Liver (tissue), 9 donors: ENCODE results near the gene MRPL52. TPM values are rescaled to one million over a fixed set of nuclear protein-coding genes. Genes with fewer than 3 reads are reported as not detected.

Experiments
- DNase-seq: peaks from one replicate; pipeline ENCODE4 v3.0.0-alpha.2; 2017; ENCODE audit warnings: low spot score
- H3K27ac ChIP-seq, 2 donors: one replicate each; pipeline ENCODE4 v1.7.0; 2013; ENCODE audit warnings: inconsistent platforms in 2 of 2, low read length in 2 of 2, control low read depth in 1 of 2, low read depth in 1 of 2, mild to moderate bottlenecking in 1 of 2
- H3K27me3 ChIP-seq, 4 donors: one replicate each; pipeline versions ENCODE4 v1.6.1 to v1.7.0; 2013; ENCODE audit warnings: low read length in 3 of 4, inconsistent platforms in 1 of 4, mild to moderate bottlenecking in 1 of 4, moderate library complexity in 1 of 4; ENCODE audit not compliant: control insufficient read depth in 4 of 4, insufficient read depth in 4 of 4
- H3K36me3 ChIP-seq, 4 donors: one replicate each; pipeline versions ENCODE4 v1.6.1 to v1.7.0; 2013; ENCODE audit warnings: low read length in 3 of 4, mild to moderate bottlenecking in 3 of 4, low read depth in 1 of 4, moderate library complexity in 1 of 4; ENCODE audit not compliant: control insufficient read depth in 4 of 4, insufficient read depth in 3 of 4
- H3K4me1 ChIP-seq, 4 donors: one replicate each; pipeline versions ENCODE4 v1.6.1 to v1.7.0; 2013; ENCODE audit warnings: low read length in 3 of 4, mild to moderate bottlenecking in 3 of 4, moderate library complexity in 1 of 4; ENCODE audit not compliant: control insufficient read depth in 4 of 4, insufficient read depth in 4 of 4
- H3K4me3 ChIP-seq, 3 donors: one replicate each; pipeline versions ENCODE4 v1.6.1 to v1.7.0; 2013; ENCODE audit warnings: low read length in 3 of 3, control low read depth in 1 of 3, low read depth in 1 of 3, mild to moderate bottlenecking in 1 of 3
- H3K9ac ChIP-seq, 2 donors: one replicate each; pipeline ENCODE4 v1.7.0; 2013; ENCODE audit warnings: low read length in 2 of 2, mild to moderate bottlenecking in 2 of 2, moderate library complexity in 2 of 2, control low read depth in 1 of 2, low read depth in 1 of 2
- H3K9me3 ChIP-seq, 4 donors: one replicate each; pipeline versions ENCODE4 v1.6.1 to v1.7.0; 2013; ENCODE audit warnings: low read length in 3 of 4; ENCODE audit not compliant: control insufficient read depth in 4 of 4
- EGR1 ChIP-seq, 2 donors: IDR thresholded peaks; 2 replicates each; pipeline ENCODE4 v1.6.1; 2016 to 2018; ENCODE audit warnings: antibody characterized with exemption in 2 of 2, low read depth in 2 of 2
- FOXA1 ChIP-seq: IDR thresholded peaks from 2 replicates; pipeline ENCODE4 v1.6.1; 2016; ENCODE audit warnings: antibody characterized with exemption
- FOXA2 ChIP-seq: IDR thresholded peaks from 2 replicates; pipeline ENCODE4 v1.6.1; 2016; ENCODE audit warnings: antibody characterized with exemption
- GABPA ChIP-seq, 2 donors: IDR thresholded peaks in 1 of 2; conservative IDR thresholded peaks in 1 of 2; 2 replicates each; pipeline ENCODE4 v1.6.1; 2016; ENCODE audit warnings: antibody characterized with exemption in 2 of 2, mild to moderate bottlenecking in 1 of 2, moderate library complexity in 1 of 2
- HNF4A ChIP-seq, 2 donors: conservative IDR thresholded peaks; 2 replicates each; pipeline ENCODE4 v1.6.1; 2016; ENCODE audit warnings: antibody characterized with exemption in 2 of 2, mild to moderate bottlenecking in 2 of 2
- HNF4G ChIP-seq: IDR thresholded peaks from 2 replicates; pipeline ENCODE4 v1.6.1; 2016; ENCODE audit warnings: antibody characterized with exemption
- JUND ChIP-seq, 2 donors: IDR thresholded peaks; 2 replicates each; pipeline ENCODE4 v1.6.1; 2016; ENCODE audit warnings: antibody characterized with exemption in 2 of 2
- NR2F2 ChIP-seq: IDR thresholded peaks from 2 replicates; pipeline ENCODE4 v1.6.1; 2016; ENCODE audit warnings: antibody characterized with exemption
- RXRA ChIP-seq, 2 donors: IDR thresholded peaks; 2 replicates each; pipeline ENCODE4 v1.6.1; 2017 to 2018; ENCODE audit warnings: antibody characterized with exemption in 2 of 2, mild to moderate bottlenecking in 1 of 2
- SP1 ChIP-seq: IDR thresholded peaks from 2 replicates; pipeline ENCODE4 v1.6.1; 2018; ENCODE audit warnings: antibody characterized with exemption, mild to moderate bottlenecking
- TAF1 ChIP-seq: conservative IDR thresholded peaks from 2 replicates; pipeline ENCODE4 v1.6.1; 2016; ENCODE audit warnings: antibody characterized with exemption, mild to moderate bottlenecking
- YY1 ChIP-seq: IDR thresholded peaks from 2 replicates; pipeline ENCODE4 v1.6.1; 2016; ENCODE audit warnings: antibody characterized with exemption, mild to moderate bottlenecking
- WGBS: extraction: QIAGEN DNeasy Blood & Tissue Kit; methylation state at CpG from one replicate; pipeline ENCODE4 v1.1.7; 2013; 5-methylcytosine and 5-hydroxymethylcytosine counted together
- polyA plus RNA-seq, 2 donors: library from polyadenylated mRNA; stranded (reverse) in 1 of 2; unstranded in 1 of 2; fragments of 200-250 nt in 1 of 2; fragments of >200 nt in 1 of 2; fragmentation: Nextera tagmentation in 1 of 2; extraction: Ambion mirVana in 1 of 2; gene quantifications; one replicate each; pipeline versions ENCODE4 v1.2.1 to v1.2.3, GENCODE V29; 2013 to 2015
- total RNA-seq, 2 donors: library from RNA; depleted of rRNA; stranded (reverse); fragments of >200 nt; gene quantifications; one replicate each; pipeline ENCODE4 v1.2.3, GENCODE V29; 2014
- TF ChIP-seq, protein P1 (sequence below): IDR thresholded peaks from 2 replicates; pipeline ENCODE4 v1.6.1; 2016; ENCODE audit warnings: antibody characterized with exemption
- TF ChIP-seq, protein P2 (sequence below): IDR thresholded peaks from 2 replicates; pipeline ENCODE4 v1.6.1; 2016; ENCODE audit warnings: antibody characterized with exemption
- TF ChIP-seq, protein P3 (sequence below): IDR thresholded peaks from 2 replicates; pipeline ENCODE4 v1.6.1; 2016; ENCODE audit warnings: antibody characterized with exemption, mild to moderate bottlenecking
- TF ChIP-seq, protein P4 (sequence below): IDR thresholded peaks from 2 replicates; pipeline ENCODE4 v1.6.1; 2016; ENCODE audit warnings: antibody characterized with exemption
- TF ChIP-seq, protein P5 (sequence below): fragments of 150-350 bp; IDR thresholded peaks from 2 replicates; pipeline ENCODE4 v1.5.1; 2017; ENCODE audit warnings: improper control_type of control experiment, low read depth, low read length; ENCODE audit not compliant: missing input control
- donor health status: healthy.
- donor health status: healthy.
- donor health status: healthy.
- donor health status: healthy.
- donor health status: healthy.

The MRPL52 gene
- total and polyA plus RNA-seq, 4 donors: 9.1 to 142 (median 36.6) TPM

DNA sequence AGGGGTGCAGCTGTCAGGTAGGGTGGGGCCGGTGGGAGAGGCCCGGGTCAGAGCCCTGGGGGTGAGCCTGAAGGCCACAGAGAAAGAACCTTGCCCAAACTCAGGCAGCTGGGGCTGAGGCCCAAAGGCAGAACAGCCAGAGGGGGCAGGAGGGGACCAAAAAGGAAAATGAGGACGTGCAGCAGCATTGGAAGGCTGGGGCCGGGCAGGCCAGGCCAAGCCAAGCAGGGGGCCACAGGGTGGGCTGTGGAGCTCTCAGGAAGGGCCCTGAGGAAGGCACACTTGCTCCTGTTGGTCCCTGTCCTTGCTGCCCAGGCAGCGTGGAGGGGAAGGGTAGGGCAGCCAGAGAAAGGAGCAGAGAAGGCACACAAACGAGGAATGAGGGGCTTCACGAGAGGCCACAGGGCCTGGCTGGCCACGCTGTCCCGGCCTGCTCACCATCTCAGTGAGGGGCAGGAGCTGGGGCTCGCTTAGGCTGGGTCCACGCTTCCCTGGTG lies 17.2 kb downstream of the MRPL52 start:
- H3K36me3 ChIP-seq: peaks cover 2 to 12% (median 4%) of the 10 kb centered on the region in 4 donors
- no peak overlapping the region for H3K9ac ChIP-seq
- H3K9me3 ChIP-seq: no peaks in the 10 kb centered on the region
- WGBS: 91% methylated on average over 11 of the region's 11 CpGs
- no peaks in the 10 kb centered on the region for H3K27me3 ChIP-seq
- no peak for DNase-seq
- peaks cover 0 to 5% (median 3%) of the 10 kb centered on the region in 4 donors for H3K4me1 ChIP-seq
- no peak overlapping the region for H3K4me3 ChIP-seq
- H3K27ac ChIP-seq: no peak overlapping the region
- no peak for TF ChIP-seq SP1
- no peak for TF ChIP-seq RXRA (IDR thresholded peaks at IDR 0.05)
- TF ChIP-seq HNF4A (conservative IDR thresholded peaks at IDR 0.05): no peak
- TF ChIP-seq, protein P1, sequence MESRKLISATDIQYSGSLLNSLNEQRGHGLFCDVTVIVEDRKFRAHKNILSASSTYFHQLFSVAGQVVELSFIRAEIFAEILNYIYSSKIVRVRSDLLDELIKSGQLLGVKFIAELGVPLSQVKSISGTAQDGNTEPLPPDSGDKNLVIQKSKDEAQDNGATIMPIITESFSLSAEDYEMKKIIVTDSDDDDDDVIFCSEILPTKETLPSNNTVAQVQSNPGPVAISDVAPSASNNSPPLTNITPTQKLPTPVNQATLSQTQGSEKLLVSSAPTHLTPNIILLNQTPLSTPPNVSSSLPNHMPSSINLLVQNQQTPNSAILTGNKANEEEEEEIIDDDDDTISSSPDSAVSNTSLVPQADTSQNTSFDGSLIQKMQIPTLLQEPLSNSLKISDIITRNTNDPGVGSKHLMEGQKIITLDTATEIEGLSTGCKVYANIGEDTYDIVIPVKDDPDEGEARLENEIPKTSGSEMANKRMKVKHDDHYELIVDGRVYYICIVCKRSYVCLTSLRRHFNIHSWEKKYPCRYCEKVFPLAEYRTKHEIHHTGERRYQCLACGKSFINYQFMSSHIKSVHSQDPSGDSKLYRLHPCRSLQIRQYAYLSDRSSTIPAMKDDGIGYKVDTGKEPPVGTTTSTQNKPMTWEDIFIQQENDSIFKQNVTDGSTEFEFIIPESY: no peak
- TF ChIP-seq FOXA1: no peak
- TF ChIP-seq YY1: no peak
- no peak for TF ChIP-seq GABPA (IDR thresholded peaks at IDR 0.05 in 1 of 2, conservative IDR thresholded peaks at IDR 0.05 in 1 of 2)
- TF ChIP-seq, protein P2, sequence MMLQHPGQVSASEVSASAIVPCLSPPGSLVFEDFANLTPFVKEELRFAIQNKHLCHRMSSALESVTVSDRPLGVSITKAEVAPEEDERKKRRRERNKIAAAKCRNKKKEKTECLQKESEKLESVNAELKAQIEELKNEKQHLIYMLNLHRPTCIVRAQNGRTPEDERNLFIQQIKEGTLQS: no peak
- TF ChIP-seq EGR1 (IDR thresholded peaks at IDR 0.05; ENCODE audit: low read depth in 2 of 2): no peak
- TF ChIP-seq, protein P3, sequence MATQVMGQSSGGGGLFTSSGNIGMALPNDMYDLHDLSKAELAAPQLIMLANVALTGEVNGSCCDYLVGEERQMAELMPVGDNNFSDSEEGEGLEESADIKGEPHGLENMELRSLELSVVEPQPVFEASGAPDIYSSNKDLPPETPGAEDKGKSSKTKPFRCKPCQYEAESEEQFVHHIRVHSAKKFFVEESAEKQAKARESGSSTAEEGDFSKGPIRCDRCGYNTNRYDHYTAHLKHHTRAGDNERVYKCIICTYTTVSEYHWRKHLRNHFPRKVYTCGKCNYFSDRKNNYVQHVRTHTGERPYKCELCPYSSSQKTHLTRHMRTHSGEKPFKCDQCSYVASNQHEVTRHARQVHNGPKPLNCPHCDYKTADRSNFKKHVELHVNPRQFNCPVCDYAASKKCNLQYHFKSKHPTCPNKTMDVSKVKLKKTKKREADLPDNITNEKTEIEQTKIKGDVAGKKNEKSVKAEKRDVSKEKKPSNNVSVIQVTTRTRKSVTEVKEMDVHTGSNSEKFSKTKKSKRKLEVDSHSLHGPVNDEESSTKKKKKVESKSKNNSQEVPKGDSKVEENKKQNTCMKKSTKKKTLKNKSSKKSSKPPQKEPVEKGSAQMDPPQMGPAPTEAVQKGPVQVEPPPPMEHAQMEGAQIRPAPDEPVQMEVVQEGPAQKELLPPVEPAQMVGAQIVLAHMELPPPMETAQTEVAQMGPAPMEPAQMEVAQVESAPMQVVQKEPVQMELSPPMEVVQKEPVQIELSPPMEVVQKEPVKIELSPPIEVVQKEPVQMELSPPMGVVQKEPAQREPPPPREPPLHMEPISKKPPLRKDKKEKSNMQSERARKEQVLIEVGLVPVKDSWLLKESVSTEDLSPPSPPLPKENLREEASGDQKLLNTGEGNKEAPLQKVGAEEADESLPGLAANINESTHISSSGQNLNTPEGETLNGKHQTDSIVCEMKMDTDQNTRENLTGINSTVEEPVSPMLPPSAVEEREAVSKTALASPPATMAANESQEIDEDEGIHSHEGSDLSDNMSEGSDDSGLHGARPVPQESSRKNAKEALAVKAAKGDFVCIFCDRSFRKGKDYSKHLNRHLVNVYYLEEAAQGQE: no peak
- TF ChIP-seq JUND (IDR thresholded peaks at IDR 0.05): no peak
- TF ChIP-seq TAF1: no peak
- TF ChIP-seq HNF4G: no peak
- TF ChIP-seq, protein P4, sequence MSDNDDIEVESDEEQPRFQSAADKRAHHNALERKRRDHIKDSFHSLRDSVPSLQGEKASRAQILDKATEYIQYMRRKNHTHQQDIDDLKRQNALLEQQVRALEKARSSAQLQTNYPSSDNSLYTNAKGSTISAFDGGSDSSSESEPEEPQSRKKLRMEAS: no peak
- TF ChIP-seq FOXA2: no peak
- TF ChIP-seq NR2F2: no peak
- TF ChIP-seq, protein P5, sequence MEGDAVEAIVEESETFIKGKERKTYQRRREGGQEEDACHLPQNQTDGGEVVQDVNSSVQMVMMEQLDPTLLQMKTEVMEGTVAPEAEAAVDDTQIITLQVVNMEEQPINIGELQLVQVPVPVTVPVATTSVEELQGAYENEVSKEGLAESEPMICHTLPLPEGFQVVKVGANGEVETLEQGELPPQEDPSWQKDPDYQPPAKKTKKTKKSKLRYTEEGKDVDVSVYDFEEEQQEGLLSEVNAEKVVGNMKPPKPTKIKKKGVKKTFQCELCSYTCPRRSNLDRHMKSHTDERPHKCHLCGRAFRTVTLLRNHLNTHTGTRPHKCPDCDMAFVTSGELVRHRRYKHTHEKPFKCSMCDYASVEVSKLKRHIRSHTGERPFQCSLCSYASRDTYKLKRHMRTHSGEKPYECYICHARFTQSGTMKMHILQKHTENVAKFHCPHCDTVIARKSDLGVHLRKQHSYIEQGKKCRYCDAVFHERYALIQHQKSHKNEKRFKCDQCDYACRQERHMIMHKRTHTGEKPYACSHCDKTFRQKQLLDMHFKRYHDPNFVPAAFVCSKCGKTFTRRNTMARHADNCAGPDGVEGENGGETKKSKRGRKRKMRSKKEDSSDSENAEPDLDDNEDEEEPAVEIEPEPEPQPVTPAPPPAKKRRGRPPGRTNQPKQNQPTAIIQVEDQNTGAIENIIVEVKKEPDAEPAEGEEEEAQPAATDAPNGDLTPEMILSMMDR: no peak
